NT2/D1 (cell line): ENCODE measurements around the gene CAMTA1.

Source experiments
- DNase-seq: peaks from one replicate; pipeline ENCODE4 v3.0.0-alpha.2; 2011; ENCODE audit warnings: low read depth, low spot score
- H3K27me3 ChIP-seq: 2 replicates; pipeline ENCODE4 v1.6.0; 2011; ENCODE audit warnings: mild to moderate bottlenecking; ENCODE audit not compliant: insufficient read length, insufficient read depth
- H3K36me3 ChIP-seq: 2 replicates; pipeline ENCODE4 v1.6.1; 2011; ENCODE audit warnings: mild to moderate bottlenecking, low read length, mixed read lengths; ENCODE audit not compliant: insufficient read depth, insufficient read length
- H3K4me1 ChIP-seq: 2 replicates; pipeline ENCODE4 v1.5.1; 2011; ENCODE audit not compliant: insufficient read depth, insufficient read length
- H3K4me3 ChIP-seq: 2 replicates; pipeline ENCODE4 v1.5.1; 2011; ENCODE audit warnings: low read depth; ENCODE audit not compliant: insufficient read length
- H3K9ac ChIP-seq: 2 replicates; pipeline ENCODE4 v1.6.0; 2011; ENCODE audit warnings: low read depth; ENCODE audit not compliant: insufficient read length
- H3K9me3 ChIP-seq: 2 replicates; pipeline ENCODE4 v1.5.1; 2011; ENCODE audit warnings: mild to moderate bottlenecking, low read length; ENCODE audit not compliant: insufficient read depth
- SUZ12 ChIP-seq: IDR thresholded peaks from 2 replicates; pipeline ENCODE4 v1.6.1; 2011; ENCODE audit not compliant: insufficient read length, insufficient read depth; ENCODE audit errors: extremely low read depth
- YY1 ChIP-seq: IDR thresholded peaks from 2 replicates; pipeline ENCODE4 v1.6.1; 2011; ENCODE audit not compliant: insufficient read length, insufficient read depth
- ZNF274 ChIP-seq: IDR thresholded peaks from 2 replicates; pipeline ENCODE4 v1.6.1; 2011; ENCODE audit warnings: mild to moderate bottlenecking, low read depth, low read length

The CAMTA1 gene

GRCh38 chr1:6959491-6959890 lies 174.2 kb downstream of the CAMTA1 start:
- Histone ChIP-seq H3K4me3 (no peak overlapping the region), H3K9ac (no peak overlapping the region), H3K27me3 (no peaks in the 10 kb centered on the region), H3K36me3 (no peaks in the 10 kb centered on the region), H3K9me3 (no peaks in the 10 kb centered on the region), H3K4me1 (peaks cover 6% of the 10 kb centered on the region)
- DNase-seq = no peak
- TF ChIP-seq SUZ12 (no peak), YY1 (no peak), ZNF274 (no peak)

GRCh38 chr1:6960291-6960811 lies 175.1 kb downstream of the CAMTA1 start:
- Histone ChIP-seq H3K27me3 (no peaks in the 10 kb centered on the region), H3K4me3 (no peak overlapping the region), H3K4me1 (peaks cover 11% of the 10 kb centered on the region), H3K9ac (no peak overlapping the region), H3K9me3 (no peaks in the 10 kb centered on the region), H3K36me3 (no peaks in the 10 kb centered on the region)
- no peak for DNase-seq
- no peak for TF ChIP-seq ZNF274
- TF ChIP-seq SUZ12 = no peak
- TF ChIP-seq YY1 = no peak

GRCh38 chr1:6960860-6961259 lies 175.6 kb downstream of the CAMTA1 start:
- no peak for DNase-seq
- no peak overlapping the region for H3K4me3 ChIP-seq
- H3K36me3 ChIP-seq = no peaks in the 10 kb centered on the region
- H3K9ac ChIP-seq = peak overlapping the region; percentile 43
- H3K27me3 ChIP-seq = no peaks in the 10 kb centered on the region
- TF ChIP-seq ZNF274 (no peak), YY1 (no peak), SUZ12 (no peak)
- H3K4me1 ChIP-seq = peaks cover 12% of the 10 kb centered on the region
- no peaks in the 10 kb centered on the region for H3K9me3 ChIP-seq

GRCh38 chr1:6961289-6961688 lies 176.0 kb downstream of the CAMTA1 start:
- H3K9me3 ChIP-seq = no peaks in the 10 kb centered on the region
- no peaks in the 10 kb centered on the region for H3K36me3 ChIP-seq
- peak overlapping the region; percentile 76 for H3K9ac ChIP-seq
- DNase-seq = no peak
- no peaks in the 10 kb centered on the region for H3K27me3 ChIP-seq
- H3K4me1 ChIP-seq = peaks cover 10% of the 10 kb centered on the region
- TF ChIP-seq ZNF274 (no peak), SUZ12 (no peak), YY1 (no peak)
- H3K4me3 ChIP-seq = no peak overlapping the region

GRCh38 chr1:6961905-6962477 lies 176.7 kb downstream of the CAMTA1 start:
- Histone ChIP-seq H3K9ac (peak overlapping the region; percentile 76), H3K9me3 (no peaks in the 10 kb centered on the region), H3K27me3 (no peaks in the 10 kb centered on the region), H3K4me1 (peaks cover 8% of the 10 kb centered on the region), H3K4me3 (peak overlapping the region; percentile 56), H3K36me3 (no peaks in the 10 kb centered on the region)
- TF ChIP-seq ZNF274 = no peak
- no peak for TF ChIP-seq YY1
- no peak for TF ChIP-seq SUZ12
- no peak for DNase-seq

GRCh38 chr1:6962478-6962995 lies 177.3 kb downstream of the CAMTA1 start:
- no peaks in the 10 kb centered on the region for H3K36me3 ChIP-seq
- H3K4me3 ChIP-seq = no peak overlapping the region
- peaks cover 11% of the 10 kb centered on the region for H3K4me1 ChIP-seq
- no peaks in the 10 kb centered on the region for H3K27me3 ChIP-seq
- H3K9me3 ChIP-seq = no peaks in the 10 kb centered on the region
- no peak for TF ChIP-seq SUZ12
- TF ChIP-seq ZNF274 = no peak
- no peak for TF ChIP-seq YY1
- no peak overlapping the region for H3K9ac ChIP-seq
- peak; percentile 90 for DNase-seq

GRCh38 chr1:6962996-6963911 lies 178.0 kb downstream of the CAMTA1 start:
- H3K9ac ChIP-seq = peak overlapping the region; percentile 61
- no peak for TF ChIP-seq YY1
- peak; percentile 88 for DNase-seq
- peaks cover 11% of the 10 kb centered on the region for H3K4me1 ChIP-seq
- no peaks in the 10 kb centered on the region for H3K27me3 ChIP-seq
- peak overlapping the region; percentile 24 for H3K4me3 ChIP-seq
- H3K9me3 ChIP-seq = no peaks in the 10 kb centered on the region
- H3K36me3 ChIP-seq = no peaks in the 10 kb centered on the region
